HFF-Myc (cell line): ENCODE results near the gene HOXD3.

ENCODE experiments used
- DNase-seq: peaks from one replicate; pipeline ENCODE4 v3.0.0-alpha.2; 2011; ENCODE audit warnings: low read depth; ENCODE audit errors: extremely low read depth
- H3K4me3 ChIP-seq: replicated peaks from 2 replicates; pipeline ENCODE4 v1.5.1; 2011; ENCODE audit warnings: low read depth, mild to moderate bottlenecking, control low read depth, low read length
- TF ChIP-seq, protein P1 (sequence below): IDR thresholded peaks from 2 replicates; pipeline ENCODE4 v1.5.1; 2012; ENCODE audit warnings: mild to moderate bottlenecking, low read depth, low read length, control low read depth; ENCODE audit errors: missing control alignments

HOXD3 gene

DNA sequence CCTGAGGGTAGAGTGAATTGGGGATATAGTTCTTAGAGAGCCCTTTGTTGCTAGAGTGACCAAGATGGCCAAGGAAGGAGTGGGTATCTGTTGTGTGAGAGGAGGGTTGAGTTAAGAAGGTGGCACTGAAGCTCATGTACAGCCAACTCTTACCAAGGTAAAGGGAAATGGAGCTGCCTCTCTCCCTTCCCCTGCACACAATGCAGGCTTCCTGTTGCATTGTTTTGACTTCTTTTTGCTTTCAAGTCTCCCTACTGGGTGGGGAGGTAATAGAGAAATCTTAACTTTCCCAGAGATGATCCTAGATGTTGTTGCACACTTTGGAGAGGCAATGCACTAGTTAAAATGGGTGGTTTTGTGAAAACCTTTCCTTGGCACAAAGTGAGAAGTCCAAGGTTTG is 55.2 kb downstream of the HOXD3 start:
- H3K4me3 ChIP-seq: no peak overlapping the region
- DNase-seq: no peak
- TF ChIP-seq, protein P1, sequence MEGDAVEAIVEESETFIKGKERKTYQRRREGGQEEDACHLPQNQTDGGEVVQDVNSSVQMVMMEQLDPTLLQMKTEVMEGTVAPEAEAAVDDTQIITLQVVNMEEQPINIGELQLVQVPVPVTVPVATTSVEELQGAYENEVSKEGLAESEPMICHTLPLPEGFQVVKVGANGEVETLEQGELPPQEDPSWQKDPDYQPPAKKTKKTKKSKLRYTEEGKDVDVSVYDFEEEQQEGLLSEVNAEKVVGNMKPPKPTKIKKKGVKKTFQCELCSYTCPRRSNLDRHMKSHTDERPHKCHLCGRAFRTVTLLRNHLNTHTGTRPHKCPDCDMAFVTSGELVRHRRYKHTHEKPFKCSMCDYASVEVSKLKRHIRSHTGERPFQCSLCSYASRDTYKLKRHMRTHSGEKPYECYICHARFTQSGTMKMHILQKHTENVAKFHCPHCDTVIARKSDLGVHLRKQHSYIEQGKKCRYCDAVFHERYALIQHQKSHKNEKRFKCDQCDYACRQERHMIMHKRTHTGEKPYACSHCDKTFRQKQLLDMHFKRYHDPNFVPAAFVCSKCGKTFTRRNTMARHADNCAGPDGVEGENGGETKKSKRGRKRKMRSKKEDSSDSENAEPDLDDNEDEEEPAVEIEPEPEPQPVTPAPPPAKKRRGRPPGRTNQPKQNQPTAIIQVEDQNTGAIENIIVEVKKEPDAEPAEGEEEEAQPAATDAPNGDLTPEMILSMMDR: no peak

DNA sequence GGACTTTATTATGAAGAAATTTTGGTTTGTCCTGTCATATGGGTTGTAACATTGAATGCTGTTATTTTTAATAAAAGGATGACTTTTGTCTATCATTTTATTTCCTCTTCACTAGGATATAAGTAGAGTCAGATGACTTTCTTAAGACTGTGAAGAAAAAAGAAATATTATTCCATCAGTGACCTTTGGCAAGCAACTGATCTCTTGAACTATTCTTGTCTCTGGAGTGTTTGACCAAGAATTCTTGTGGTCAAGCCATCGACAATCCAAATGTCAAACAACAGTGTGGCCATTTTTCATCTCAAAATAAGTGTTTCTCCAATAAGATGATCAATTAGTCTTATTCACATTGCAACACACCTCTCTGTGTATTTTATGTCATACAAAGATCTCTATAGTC is 56.3 kb downstream of the HOXD3 start:
- no peak overlapping the region for H3K4me3 ChIP-seq
- TF ChIP-seq, protein P1: no peak
- DNase-seq: no peak
